Liver (tissue), 9 donors: ENCODE measurements around the gene NACAD. TPM values are rescaled to one million over a fixed set of nuclear protein-coding genes. Genes with fewer than 3 reads are reported as not detected.

Experiments
- DNase-seq: peaks from one replicate; pipeline ENCODE4 v3.0.0-alpha.2; 2017; ENCODE audit warnings: low spot score
- H3K27ac ChIP-seq, 2 donors: one replicate each; pipeline ENCODE4 v1.7.0; 2013; ENCODE audit warnings: inconsistent platforms in 2 of 2, low read length in 2 of 2, control low read depth in 1 of 2, low read depth in 1 of 2, mild to moderate bottlenecking in 1 of 2
- H3K27me3 ChIP-seq, 4 donors: one replicate each; pipeline versions ENCODE4 v1.6.1 to v1.7.0; 2013; ENCODE audit warnings: low read length in 3 of 4, inconsistent platforms in 1 of 4, mild to moderate bottlenecking in 1 of 4, moderate library complexity in 1 of 4; ENCODE audit not compliant: control insufficient read depth in 4 of 4, insufficient read depth in 4 of 4
- H3K36me3 ChIP-seq, 4 donors: one replicate each; pipeline versions ENCODE4 v1.6.1 to v1.7.0; 2013; ENCODE audit warnings: low read length in 3 of 4, mild to moderate bottlenecking in 3 of 4, low read depth in 1 of 4, moderate library complexity in 1 of 4; ENCODE audit not compliant: control insufficient read depth in 4 of 4, insufficient read depth in 3 of 4
- H3K4me1 ChIP-seq, 4 donors: one replicate each; pipeline versions ENCODE4 v1.6.1 to v1.7.0; 2013; ENCODE audit warnings: low read length in 3 of 4, mild to moderate bottlenecking in 3 of 4, moderate library complexity in 1 of 4; ENCODE audit not compliant: control insufficient read depth in 4 of 4, insufficient read depth in 4 of 4
- H3K4me3 ChIP-seq, 3 donors: one replicate each; pipeline versions ENCODE4 v1.6.1 to v1.7.0; 2013; ENCODE audit warnings: low read length in 3 of 3, control low read depth in 1 of 3, low read depth in 1 of 3, mild to moderate bottlenecking in 1 of 3
- H3K9ac ChIP-seq, 2 donors: one replicate each; pipeline ENCODE4 v1.7.0; 2013; ENCODE audit warnings: low read length in 2 of 2, mild to moderate bottlenecking in 2 of 2, moderate library complexity in 2 of 2, control low read depth in 1 of 2, low read depth in 1 of 2
- H3K9me3 ChIP-seq, 4 donors: one replicate each; pipeline versions ENCODE4 v1.6.1 to v1.7.0; 2013; ENCODE audit warnings: low read length in 3 of 4; ENCODE audit not compliant: control insufficient read depth in 4 of 4
- EGR1 ChIP-seq, 2 donors: IDR thresholded peaks; 2 replicates each; pipeline ENCODE4 v1.6.1; 2016 to 2018; ENCODE audit warnings: antibody characterized with exemption in 2 of 2, low read depth in 2 of 2
- FOXA1 ChIP-seq: IDR thresholded peaks from 2 replicates; pipeline ENCODE4 v1.6.1; 2016; ENCODE audit warnings: antibody characterized with exemption
- FOXA2 ChIP-seq: IDR thresholded peaks from 2 replicates; pipeline ENCODE4 v1.6.1; 2016; ENCODE audit warnings: antibody characterized with exemption
- GABPA ChIP-seq, 2 donors: IDR thresholded peaks in 1 of 2; conservative IDR thresholded peaks in 1 of 2; 2 replicates each; pipeline ENCODE4 v1.6.1; 2016; ENCODE audit warnings: antibody characterized with exemption in 2 of 2, mild to moderate bottlenecking in 1 of 2, moderate library complexity in 1 of 2
- HNF4A ChIP-seq, 2 donors: conservative IDR thresholded peaks; 2 replicates each; pipeline ENCODE4 v1.6.1; 2016; ENCODE audit warnings: antibody characterized with exemption in 2 of 2, mild to moderate bottlenecking in 2 of 2
- HNF4G ChIP-seq: IDR thresholded peaks from 2 replicates; pipeline ENCODE4 v1.6.1; 2016; ENCODE audit warnings: antibody characterized with exemption
- JUND ChIP-seq, 2 donors: IDR thresholded peaks; 2 replicates each; pipeline ENCODE4 v1.6.1; 2016; ENCODE audit warnings: antibody characterized with exemption in 2 of 2
- RAD21 ChIP-seq, 2 donors: IDR thresholded peaks; 2 replicates each; pipeline ENCODE4 v1.6.1; 2016; ENCODE audit warnings: antibody characterized with exemption in 2 of 2, mild to moderate bottlenecking in 2 of 2
- SP1 ChIP-seq: IDR thresholded peaks from 2 replicates; pipeline ENCODE4 v1.6.1; 2018; ENCODE audit warnings: antibody characterized with exemption, mild to moderate bottlenecking
- TAF1 ChIP-seq: conservative IDR thresholded peaks from 2 replicates; pipeline ENCODE4 v1.6.1; 2016; ENCODE audit warnings: antibody characterized with exemption, mild to moderate bottlenecking
- WGBS: extraction: QIAGEN DNeasy Blood & Tissue Kit; methylation state at CpG from one replicate; pipeline ENCODE4 v1.1.7; 2013; 5-methylcytosine and 5-hydroxymethylcytosine counted together
- polyA plus RNA-seq, 2 donors: library from polyadenylated mRNA; stranded (reverse) in 1 of 2; unstranded in 1 of 2; fragments of 200-250 nt in 1 of 2; fragments of >200 nt in 1 of 2; fragmentation: Nextera tagmentation in 1 of 2; extraction: Ambion mirVana in 1 of 2; gene quantifications; one replicate each; pipeline versions ENCODE4 v1.2.1 to v1.2.3, GENCODE V29; 2013 to 2015
- total RNA-seq, 2 donors: library from RNA; depleted of rRNA; stranded (reverse); fragments of >200 nt; gene quantifications; one replicate each; pipeline ENCODE4 v1.2.3, GENCODE V29; 2014
- TF ChIP-seq, protein P1 (sequence below): IDR thresholded peaks from 2 replicates; pipeline ENCODE4 v1.6.1; 2016; ENCODE audit warnings: antibody characterized with exemption
- TF ChIP-seq, protein P2 (sequence below): IDR thresholded peaks from 2 replicates; pipeline ENCODE4 v1.6.1; 2016; ENCODE audit warnings: antibody characterized with exemption, mild to moderate bottlenecking
- TF ChIP-seq, protein P3 (sequence below): fragments of 150-350 bp; IDR thresholded peaks from 2 replicates; pipeline ENCODE4 v1.5.1; 2017; ENCODE audit warnings: improper control_type of control experiment, low read depth, low read length; ENCODE audit not compliant: missing input control
- donor health status: healthy.
- donor health status: healthy.
- donor health status: healthy.
- donor health status: healthy.
- donor health status: healthy.

The NACAD gene
- total and polyA plus RNA-seq, 4 donors, result 0.03 to 0.14 (median 0.09) TPM

GRCh38 chr7:45075871-45076796 is 12.6 kb downstream of the NACAD start:
- TF ChIP-seq SP1 (no peak), HNF4G (no peak), FOXA2 (no peak), JUND (IDR thresholded peaks at IDR 0.05) (no peak), FOXA1 (no peak), HNF4A (conservative IDR thresholded peaks at IDR 0.05) (no peak), EGR1 (IDR thresholded peaks at IDR 0.05; ENCODE audit: low read depth in 2 of 2) (no peak), TAF1 (no peak), RAD21 (IDR thresholded peaks at IDR 0.05) (no peak)
- TF ChIP-seq, protein P1, sequence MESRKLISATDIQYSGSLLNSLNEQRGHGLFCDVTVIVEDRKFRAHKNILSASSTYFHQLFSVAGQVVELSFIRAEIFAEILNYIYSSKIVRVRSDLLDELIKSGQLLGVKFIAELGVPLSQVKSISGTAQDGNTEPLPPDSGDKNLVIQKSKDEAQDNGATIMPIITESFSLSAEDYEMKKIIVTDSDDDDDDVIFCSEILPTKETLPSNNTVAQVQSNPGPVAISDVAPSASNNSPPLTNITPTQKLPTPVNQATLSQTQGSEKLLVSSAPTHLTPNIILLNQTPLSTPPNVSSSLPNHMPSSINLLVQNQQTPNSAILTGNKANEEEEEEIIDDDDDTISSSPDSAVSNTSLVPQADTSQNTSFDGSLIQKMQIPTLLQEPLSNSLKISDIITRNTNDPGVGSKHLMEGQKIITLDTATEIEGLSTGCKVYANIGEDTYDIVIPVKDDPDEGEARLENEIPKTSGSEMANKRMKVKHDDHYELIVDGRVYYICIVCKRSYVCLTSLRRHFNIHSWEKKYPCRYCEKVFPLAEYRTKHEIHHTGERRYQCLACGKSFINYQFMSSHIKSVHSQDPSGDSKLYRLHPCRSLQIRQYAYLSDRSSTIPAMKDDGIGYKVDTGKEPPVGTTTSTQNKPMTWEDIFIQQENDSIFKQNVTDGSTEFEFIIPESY, result no peak
- TF ChIP-seq, protein P2, sequence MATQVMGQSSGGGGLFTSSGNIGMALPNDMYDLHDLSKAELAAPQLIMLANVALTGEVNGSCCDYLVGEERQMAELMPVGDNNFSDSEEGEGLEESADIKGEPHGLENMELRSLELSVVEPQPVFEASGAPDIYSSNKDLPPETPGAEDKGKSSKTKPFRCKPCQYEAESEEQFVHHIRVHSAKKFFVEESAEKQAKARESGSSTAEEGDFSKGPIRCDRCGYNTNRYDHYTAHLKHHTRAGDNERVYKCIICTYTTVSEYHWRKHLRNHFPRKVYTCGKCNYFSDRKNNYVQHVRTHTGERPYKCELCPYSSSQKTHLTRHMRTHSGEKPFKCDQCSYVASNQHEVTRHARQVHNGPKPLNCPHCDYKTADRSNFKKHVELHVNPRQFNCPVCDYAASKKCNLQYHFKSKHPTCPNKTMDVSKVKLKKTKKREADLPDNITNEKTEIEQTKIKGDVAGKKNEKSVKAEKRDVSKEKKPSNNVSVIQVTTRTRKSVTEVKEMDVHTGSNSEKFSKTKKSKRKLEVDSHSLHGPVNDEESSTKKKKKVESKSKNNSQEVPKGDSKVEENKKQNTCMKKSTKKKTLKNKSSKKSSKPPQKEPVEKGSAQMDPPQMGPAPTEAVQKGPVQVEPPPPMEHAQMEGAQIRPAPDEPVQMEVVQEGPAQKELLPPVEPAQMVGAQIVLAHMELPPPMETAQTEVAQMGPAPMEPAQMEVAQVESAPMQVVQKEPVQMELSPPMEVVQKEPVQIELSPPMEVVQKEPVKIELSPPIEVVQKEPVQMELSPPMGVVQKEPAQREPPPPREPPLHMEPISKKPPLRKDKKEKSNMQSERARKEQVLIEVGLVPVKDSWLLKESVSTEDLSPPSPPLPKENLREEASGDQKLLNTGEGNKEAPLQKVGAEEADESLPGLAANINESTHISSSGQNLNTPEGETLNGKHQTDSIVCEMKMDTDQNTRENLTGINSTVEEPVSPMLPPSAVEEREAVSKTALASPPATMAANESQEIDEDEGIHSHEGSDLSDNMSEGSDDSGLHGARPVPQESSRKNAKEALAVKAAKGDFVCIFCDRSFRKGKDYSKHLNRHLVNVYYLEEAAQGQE, result no peak
- TF ChIP-seq, protein P3, sequence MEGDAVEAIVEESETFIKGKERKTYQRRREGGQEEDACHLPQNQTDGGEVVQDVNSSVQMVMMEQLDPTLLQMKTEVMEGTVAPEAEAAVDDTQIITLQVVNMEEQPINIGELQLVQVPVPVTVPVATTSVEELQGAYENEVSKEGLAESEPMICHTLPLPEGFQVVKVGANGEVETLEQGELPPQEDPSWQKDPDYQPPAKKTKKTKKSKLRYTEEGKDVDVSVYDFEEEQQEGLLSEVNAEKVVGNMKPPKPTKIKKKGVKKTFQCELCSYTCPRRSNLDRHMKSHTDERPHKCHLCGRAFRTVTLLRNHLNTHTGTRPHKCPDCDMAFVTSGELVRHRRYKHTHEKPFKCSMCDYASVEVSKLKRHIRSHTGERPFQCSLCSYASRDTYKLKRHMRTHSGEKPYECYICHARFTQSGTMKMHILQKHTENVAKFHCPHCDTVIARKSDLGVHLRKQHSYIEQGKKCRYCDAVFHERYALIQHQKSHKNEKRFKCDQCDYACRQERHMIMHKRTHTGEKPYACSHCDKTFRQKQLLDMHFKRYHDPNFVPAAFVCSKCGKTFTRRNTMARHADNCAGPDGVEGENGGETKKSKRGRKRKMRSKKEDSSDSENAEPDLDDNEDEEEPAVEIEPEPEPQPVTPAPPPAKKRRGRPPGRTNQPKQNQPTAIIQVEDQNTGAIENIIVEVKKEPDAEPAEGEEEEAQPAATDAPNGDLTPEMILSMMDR, result no peak
- 95% methylated on average over 35 of the region's 35 CpGs for WGBS
- Histone ChIP-seq H3K36me3 (peaks cover 9 to 59% (median 41%) of the 10 kb centered on the region in 4 donors), H3K27ac (no peak overlapping the region), H3K9me3 (no peaks in the 10 kb centered on the region), H3K4me1 (no peaks in the 10 kb centered on the region), H3K9ac (no peak overlapping the region), H3K27me3 (no peaks in the 10 kb centered on the region), H3K4me3 (no peak overlapping the region)
- DNase-seq, result no peak

- Histone ChIP-seq H3K36me3 (peaks cover 12 to 63% (median 44%) of the 10 kb centered on the region in 4 donors), H3K4me3 (no peak overlapping the region), H3K9me3 (no peaks in the 10 kb centered on the region), H3K27ac (no peak overlapping the region), H3K27me3 (no peaks in the 10 kb centered on the region), H3K9ac (no peak overlapping the region), H3K4me1 (no peaks in the 10 kb centered on the region)
- 80% methylated on average over 1 of the region's 1 CpG for WGBS
- no peak for DNase-seq
- TF ChIP-seq, protein P2, result no peak
- TF ChIP-seq GABPA (IDR thresholded peaks at IDR 0.05 in 1 of 2, conservative IDR thresholded peaks at IDR 0.05 in 1 of 2) (no peak), FOXA2 (no peak)
These were observed 13.5 kb downstream of the NACAD start for GRCh38 chr7:45075355-45075644.
